DND-41 (cell line): ENCODE data around the gene KIF1A.
A peak's percentile ranks its signal among the peaks of the same experiment; 100 is the strongest.

Experiments used
- ATAC-seq: fragments of 200-7000 bp; cut with Tn5 transposase; 3 replicates; pipeline ENCODE4 v1.9.1; 2021; ENCODE audit warnings: low read depth; ENCODE audit not compliant: insufficient read depth
- DNase-seq: peaks from one replicate; pipeline ENCODE4 v3.0.0-alpha.2; 2020
- H2AFZ ChIP-seq: 2 replicates; pipeline ENCODE4 v1.6.0; 2012; ENCODE audit warnings: low read depth, low read length
- H3K27ac ChIP-seq: 2 replicates; pipeline ENCODE4 v1.5.1; 2012; ENCODE audit warnings: low read length, inconsistent platforms
- H3K27me3 ChIP-seq: fragments of 200-600 bp; sonication (generic); 2 replicates; pipeline ENCODE4 v1.6.0; 2012; ENCODE audit warnings: low read length, mild to moderate bottlenecking, inconsistent platforms; ENCODE audit not compliant: insufficient read depth, poor library complexity
- H3K36me3 ChIP-seq: 2 replicates; pipeline ENCODE4 v1.5.1; 2012; ENCODE audit warnings: low read length, inconsistent platforms; ENCODE audit not compliant: insufficient read depth
- H3K4me1 ChIP-seq: 2 replicates; pipeline ENCODE4 v1.5.1; 2012; ENCODE audit warnings: mild to moderate bottlenecking, low read length; ENCODE audit not compliant: insufficient read depth
- H3K4me2 ChIP-seq: 2 replicates; pipeline ENCODE4 v1.6.0; 2012; ENCODE audit warnings: mild to moderate bottlenecking, moderate library complexity, low read length, inconsistent platforms; ENCODE audit not compliant: insufficient read depth
- H3K4me3 ChIP-seq, 2 experiments: fragments of 200-600 bp in 1 of 2; shearing (Covaris generic) in 1 of 2; 2 replicates each; pipeline ENCODE4 v1.5.1; 2012 to 2016; ENCODE audit warnings: inconsistent platforms in 2 of 2, low read length in 2 of 2, mild to moderate bottlenecking in 2 of 2, low read depth in 1 of 2, moderate library complexity in 1 of 2
- H3K79me2 ChIP-seq: 2 replicates; pipeline ENCODE4 v1.6.0; 2012; ENCODE audit warnings: low read length, inconsistent platforms; ENCODE audit not compliant: insufficient read depth
- H3K9ac ChIP-seq: 2 replicates; pipeline ENCODE4 v1.6.0; 2012; ENCODE audit warnings: low read depth, mild to moderate bottlenecking, inconsistent platforms, low read length, moderate library complexity
- H3K9me3 ChIP-seq: 2 replicates; pipeline ENCODE4 v1.5.1; 2012; ENCODE audit warnings: low read length, moderate library complexity, mild to moderate bottlenecking, inconsistent platforms; ENCODE audit not compliant: insufficient read depth, severe bottlenecking
- H4K20me1 ChIP-seq: 2 replicates; pipeline ENCODE4 v1.6.0; 2012; ENCODE audit warnings: low read length; ENCODE audit not compliant: insufficient read depth
- CTCF ChIP-seq: IDR thresholded peaks from 2 replicates; pipeline ENCODE4 v1.5.1; 2012; ENCODE audit warnings: borderline replicate concordance, low read length, moderate library complexity, mild to moderate bottlenecking; ENCODE audit not compliant: poor library complexity, severe bottlenecking; ENCODE audit errors: extremely low read depth
- EZH2 ChIP-seq: IDR thresholded peaks from 3 replicates; pipeline ENCODE4 v1.6.1; 2012; ENCODE audit warnings: borderline replicate concordance, low read depth, mild to moderate bottlenecking, moderate library complexity, low read length, inconsistent platforms; ENCODE audit not compliant: severe bottlenecking

Gene KIF1A

GRCh38 chr2:240855670-240856069 is 35.7 kb upstream of the KIF1A start:
- peaks cover 6% of the 10 kb centered on the region; the same call in 1 of the 2 replicates for H4K20me1 ChIP-seq
- peaks cover 4% of the 10 kb centered on the region for H3K27me3 ChIP-seq
- H3K79me2 ChIP-seq: no peaks in the 10 kb centered on the region
- DNase-seq: no peak
- no peak overlapping the region for H3K4me2 ChIP-seq
- peaks cover 3% of the 10 kb centered on the region for H3K9me3 ChIP-seq
- TF ChIP-seq EZH2 (no peak), CTCF (no peak)
- no peak overlapping the region for H2AFZ ChIP-seq
- H3K4me1 ChIP-seq: no peaks in the 10 kb centered on the region
- no peak for ATAC-seq
- no peaks in the 10 kb centered on the region for H3K36me3 ChIP-seq
- no peak overlapping the region for H3K27ac ChIP-seq
- H3K9ac ChIP-seq: no peak overlapping the region
- no peak overlapping the region for H3K4me3 ChIP-seq

GRCh38 chr2:240852671-240853314 is 32.8 kb upstream of the KIF1A start:
- Histone ChIP-seq H3K9ac (no peak overlapping the region), H3K9me3 (peaks cover 3% of the 10 kb centered on the region), H3K4me2 (no peak overlapping the region), H3K4me1 (no peaks in the 10 kb centered on the region), H3K4me3 (no peak overlapping the region), H4K20me1 (peaks cover 4% of the 10 kb centered on the region; the same call in 1 of the 2 replicates), H2AFZ (no peak overlapping the region), H3K36me3 (no peaks in the 10 kb centered on the region), H3K27ac (no peak overlapping the region), H3K79me2 (no peaks in the 10 kb centered on the region), H3K27me3 (no peaks in the 10 kb centered on the region)
- no peak for ATAC-seq
- no peak for DNase-seq
- TF ChIP-seq CTCF: no peak
- no peak for TF ChIP-seq EZH2

- H3K27ac ChIP-seq: no peak overlapping the region
- H3K4me3 ChIP-seq: no peak overlapping the region
- TF ChIP-seq EZH2 (no peak), CTCF (peak; percentile 98)
- no peaks in the 10 kb centered on the region for H3K79me2 ChIP-seq
- no peak overlapping the region for H3K9ac ChIP-seq
- H3K4me1 ChIP-seq: no peaks in the 10 kb centered on the region
- H3K36me3 ChIP-seq: no peaks in the 10 kb centered on the region
- no peaks in the 10 kb centered on the region for H3K27me3 ChIP-seq
- no peaks in the 10 kb centered on the region for H4K20me1 ChIP-seq
- no peak overlapping the region for H3K4me2 ChIP-seq
- ATAC-seq: peak; percentile 98
- peak; percentile 78 for DNase-seq
- H3K9me3 ChIP-seq: peaks cover 3% of the 10 kb centered on the region
- H2AFZ ChIP-seq: no peak overlapping the region
Observed at GRCh38 chr2:240851078-240851991, 31.3 kb upstream of the KIF1A start.
